RWPE2 (cell line): ENCODE measurements around the gene C1orf35.

Source experiments
- ATAC-seq: fragments of 200-7000 bp; cut with Tn5 transposase; 3 replicates; pipeline ENCODE4 v1.9.1; 2021; ENCODE audit warnings: low read depth
- DNase-seq: peaks from one replicate; pipeline ENCODE4 v3.0.0-alpha.2; 2020; ENCODE audit warnings: low spot score
- H3K27ac ChIP-seq: fragments of 450-650 bp; 2 replicates; pipeline ENCODE4 v1.5.1; 2017; ENCODE audit warnings: mild to moderate bottlenecking; ENCODE audit not compliant: poor library complexity, severe bottlenecking
- H3K27me3 ChIP-seq: fragments of 250-450 bp; sonication (Bioruptor Pico); 2 replicates; pipeline ENCODE4 v1.5.1; 2021; ENCODE audit warnings: mild to moderate bottlenecking, moderate library complexity; ENCODE audit not compliant: insufficient read depth, poor library complexity, severe bottlenecking
- H3K36me3 ChIP-seq: fragments of 250-450 bp; sonication (Bioruptor Pico); 2 replicates; pipeline ENCODE4 v1.5.1; 2020; ENCODE audit warnings: low read depth, mild to moderate bottlenecking, moderate library complexity
- H3K4me1 ChIP-seq: fragments of 250-450 bp; sonication (Bioruptor Pico); 2 replicates; pipeline ENCODE4 v1.5.1; 2021; ENCODE audit warnings: mild to moderate bottlenecking, moderate library complexity; ENCODE audit not compliant: insufficient read depth, poor library complexity, severe bottlenecking
- H3K4me3 ChIP-seq: fragments of 250-450 bp; sonication (Bioruptor Pico); 2 replicates; pipeline ENCODE4 v1.5.1; 2021; ENCODE audit warnings: mild to moderate bottlenecking, moderate library complexity; ENCODE audit not compliant: severe bottlenecking
- H3K9me3 ChIP-seq: fragments of 250-450 bp; sonication (Bioruptor Pico); 2 replicates; pipeline ENCODE4 v1.5.1; 2021; ENCODE audit warnings: mild to moderate bottlenecking, moderate library complexity; ENCODE audit not compliant: severe bottlenecking
- CTCF ChIP-seq: fragments of 450-650 bp; IDR thresholded peaks from one replicate; pipeline ENCODE4 v1.5.1; 2017; ENCODE audit warnings: mild to moderate bottlenecking, moderate library complexity; ENCODE audit not compliant: poor library complexity, severe bottlenecking

Gene C1orf35

GRCh38 chr1:228142701-228143136 is 39.6 kb upstream of the C1orf35 start:
- Histone ChIP-seq H3K36me3 (peaks cover 8% of the 10 kb centered on the region), H3K4me3 (no peak overlapping the region), H3K27ac (peak overlapping the region; percentile 69), H3K4me1 (no peaks in the 10 kb centered on the region), H3K9me3 (no peaks in the 10 kb centered on the region), H3K27me3 (no peaks in the 10 kb centered on the region)
- ATAC-seq (no peak), DNase-seq (no peak)
- TF ChIP-seq CTCF, result no peak

GRCh38 chr1:228142155-228142691 is 39.1 kb upstream of the C1orf35 start:
- DNase-seq, result no peak
- H3K4me1 ChIP-seq, result no peaks in the 10 kb centered on the region
- peak overlapping the region; percentile 69 for H3K27ac ChIP-seq

GRCh38 chr1:228141226-228142044 is 38.3 kb upstream of the C1orf35 start:
- DNase-seq (peak; percentile 54), ATAC-seq (no peak)
- H3K9me3 ChIP-seq, result no peaks in the 10 kb centered on the region
- peak overlapping the region; percentile 92 for H3K4me3 ChIP-seq
- H3K27ac ChIP-seq, result peak overlapping the region; percentile 69
- H3K27me3 ChIP-seq, result no peaks in the 10 kb centered on the region
- no peak for TF ChIP-seq CTCF
- peaks cover 8% of the 10 kb centered on the region for H3K36me3 ChIP-seq
- no peaks in the 10 kb centered on the region for H3K4me1 ChIP-seq

More at GRCh38 chr1:228142155-228142691, 39.1 kb upstream of the C1orf35 start:
- H3K9me3 ChIP-seq, result no peaks in the 10 kb centered on the region
- peak overlapping the region; percentile 92 for H3K4me3 ChIP-seq
- ATAC-seq, result no peak
- no peak for TF ChIP-seq CTCF
- H3K36me3 ChIP-seq, result peaks cover 8% of the 10 kb centered on the region
- H3K27me3 ChIP-seq, result no peaks in the 10 kb centered on the region

GRCh38 chr1:228140724-228141225 is 37.6 kb upstream of the C1orf35 start:
- ATAC-seq, result no peak
- H3K4me1 ChIP-seq, result no peaks in the 10 kb centered on the region
- no peaks in the 10 kb centered on the region for H3K9me3 ChIP-seq
- peaks cover 8% of the 10 kb centered on the region for H3K36me3 ChIP-seq
- no peak for DNase-seq
- peak overlapping the region; percentile 69 for H3K27ac ChIP-seq
- no peaks in the 10 kb centered on the region for H3K27me3 ChIP-seq
- H3K4me3 ChIP-seq, result peak overlapping the region; percentile 92
- TF ChIP-seq CTCF, result no peak
